Measurements from ENCODE around the gene SLC38A9.
"Not testable (repeated sequence)": the region's sequence is repeated elsewhere in the genome, so short reads cannot be mapped to it uniquely, and the experiment has no call there.

The SLC38A9 gene

DNA sequence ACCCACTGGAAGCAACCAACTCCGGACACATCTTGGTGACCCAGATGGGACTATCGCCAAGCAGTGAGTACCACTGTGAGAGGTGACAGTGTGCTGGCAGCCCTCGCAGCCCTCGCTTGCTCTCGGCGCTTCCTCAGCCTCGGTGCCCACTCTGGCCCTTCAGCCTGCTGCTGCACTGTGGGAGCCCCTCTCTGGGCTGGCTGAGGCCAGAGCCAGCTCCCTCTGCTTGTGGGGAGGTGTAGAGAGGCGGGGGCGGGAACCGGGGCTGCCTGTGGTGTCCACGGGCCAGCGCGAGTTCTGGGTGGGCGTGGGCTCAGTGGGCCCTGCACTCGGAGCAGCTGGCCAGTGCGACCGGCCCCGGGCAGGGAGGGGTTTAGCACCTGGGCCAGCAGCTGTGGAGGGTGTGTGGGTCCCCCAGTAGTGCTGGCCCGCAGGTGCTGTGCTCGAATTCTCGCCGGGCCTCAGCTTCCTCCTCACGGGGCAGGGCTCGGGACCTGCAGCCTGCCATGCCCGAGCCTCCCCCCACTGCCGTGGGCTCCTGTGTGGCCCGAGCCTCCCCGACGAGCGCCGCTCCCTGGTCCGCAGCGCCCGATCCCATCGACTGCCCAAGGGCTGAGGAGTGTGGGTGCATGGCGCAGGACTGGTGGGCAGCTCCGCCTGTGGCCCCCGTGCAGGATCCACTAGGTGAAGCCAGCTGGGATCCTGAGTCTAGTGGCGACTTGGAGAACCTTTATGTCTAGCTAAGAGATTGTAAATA, 98.8 kb downstream of the SLC38A9 start:
- no peaks in the 10 kb centered on the region for H3K79me2 ChIP-seq (ENCODE audit: control insufficient read depth, insufficient read depth, low read length, unreplicated experiment)

DNA sequence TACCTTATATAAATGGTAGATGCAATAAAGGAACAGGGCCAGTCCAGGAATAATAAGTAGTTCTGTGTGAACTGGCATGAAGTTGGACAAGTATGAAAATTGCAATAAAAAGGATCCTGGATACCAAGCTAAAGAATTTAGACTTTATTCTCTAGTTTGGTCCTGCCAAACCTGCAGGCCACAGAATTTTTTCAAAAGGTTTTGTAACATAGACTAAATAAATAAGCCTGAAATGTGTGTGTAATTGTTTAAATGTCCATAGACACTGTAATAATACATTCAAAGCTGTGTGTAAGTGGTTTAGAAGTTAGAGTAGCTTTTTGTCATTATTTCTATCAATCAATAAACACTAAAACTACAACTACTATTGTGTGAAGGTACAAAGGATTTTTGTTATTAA, 101.6 kb downstream of the SLC38A9 start:
- no peaks in the 10 kb centered on the region for H3K36me3 ChIP-seq (ENCODE audit: insufficient read depth, low read length)
- no peak overlapping the region for H3K27ac ChIP-seq (ENCODE audit: low read depth, low read length)
- H2AFZ ChIP-seq (ENCODE audit: low read length, unreplicated experiment), result no peak overlapping the region
- no peaks in the 10 kb centered on the region for H3K79me2 ChIP-seq (ENCODE audit: control insufficient read depth, insufficient read depth, low read length, unreplicated experiment)
- H3K27me3 ChIP-seq (ENCODE audit: insufficient read depth, low read length), result no peaks in the 10 kb centered on the region
- no peak overlapping the region for H3K4me3 ChIP-seq (ENCODE audit: low read depth, low read length)
- no peaks in the 10 kb centered on the region for H3K4me1 ChIP-seq (ENCODE audit: control insufficient read depth, insufficient read depth, low read length, unreplicated experiment)

More for the DNA sequence above, 98.8 kb downstream of the SLC38A9 start:
- Histone ChIP-seq H3K4me1 (ENCODE audit: control insufficient read depth, insufficient read depth, low read length, unreplicated experiment) (no peaks in the 10 kb centered on the region), H3K27ac (ENCODE audit: low read depth, low read length) (no peak overlapping the region), H3K4me3 (ENCODE audit: low read depth, low read length) (no peak overlapping the region), H2AFZ (ENCODE audit: low read length, unreplicated experiment) (no peak overlapping the region), H3K36me3 (ENCODE audit: insufficient read depth, low read length) (no peaks in the 10 kb centered on the region), H3K27me3 (ENCODE audit: insufficient read depth, low read length) (no peaks in the 10 kb centered on the region)

DNA sequence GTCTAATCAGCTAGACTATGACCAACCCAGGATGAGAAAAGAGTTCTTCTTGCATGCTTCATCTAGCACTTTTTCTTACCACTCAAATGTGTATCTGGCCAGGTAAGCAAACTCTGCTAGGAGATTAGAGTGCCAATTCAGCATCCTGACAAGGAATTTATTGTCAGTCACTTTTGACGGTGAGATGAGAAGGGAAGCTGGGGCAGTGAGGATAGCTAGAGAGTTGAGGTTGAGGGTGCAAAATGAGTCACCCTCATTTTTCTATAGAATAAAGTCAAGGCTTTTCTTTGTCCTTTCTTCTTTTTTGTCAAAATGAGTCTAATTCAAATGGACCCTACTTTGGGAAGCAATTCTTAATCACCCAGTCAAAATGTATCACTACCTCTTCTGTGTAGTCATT, 102.7 kb downstream of the SLC38A9 start:
- Histone ChIP-seq H3K27me3 (ENCODE audit: insufficient read depth, low read length) (no peaks in the 10 kb centered on the region), H3K36me3 (ENCODE audit: insufficient read depth, low read length) (no peaks in the 10 kb centered on the region), H3K79me2 (ENCODE audit: control insufficient read depth, insufficient read depth, low read length, unreplicated experiment) (no peaks in the 10 kb centered on the region), H2AFZ (ENCODE audit: low read length, unreplicated experiment) (no peak overlapping the region), H3K4me3 (ENCODE audit: low read depth, low read length) (no peak overlapping the region), H3K4me1 (ENCODE audit: control insufficient read depth, insufficient read depth, low read length, unreplicated experiment) (peaks cover 7% of the 10 kb centered on the region), H3K27ac (ENCODE audit: low read depth, low read length) (no peak overlapping the region)

DNA sequence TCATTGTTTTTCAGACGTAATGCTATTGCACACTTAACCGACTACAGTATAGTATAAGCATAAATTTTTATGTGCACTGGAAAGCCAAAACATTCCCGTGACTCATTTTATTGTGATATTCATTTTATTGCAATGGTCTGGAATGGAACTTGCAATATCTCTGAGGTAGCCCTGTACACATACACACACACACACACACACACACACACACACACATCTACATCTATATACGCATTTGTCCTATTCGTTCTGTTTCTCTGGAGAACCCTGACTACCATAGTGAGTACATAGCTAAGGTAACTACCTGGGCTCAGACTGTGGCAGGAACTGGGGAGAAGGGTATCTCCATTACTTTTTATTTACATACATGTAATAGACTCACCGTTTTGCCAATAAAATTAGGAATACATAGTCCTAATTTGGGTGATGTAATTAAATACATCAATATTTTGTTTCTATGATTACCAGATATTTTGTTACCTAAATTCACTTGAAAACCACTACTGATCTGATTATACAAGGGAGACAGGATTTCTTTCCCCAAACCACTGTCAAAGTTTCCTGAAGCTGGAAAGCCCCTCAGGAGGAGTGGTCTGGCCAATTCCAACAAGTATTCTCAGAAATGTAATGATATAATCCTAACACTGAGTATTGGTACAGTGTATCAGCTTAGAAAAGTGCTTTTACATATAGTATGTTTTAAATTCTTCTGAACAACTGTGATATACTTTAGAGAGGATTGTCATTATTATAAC, 103.4 kb downstream of the SLC38A9 start:
- Histone ChIP-seq H2AFZ (ENCODE audit: low read length, unreplicated experiment) (no peak overlapping the region), H3K4me3 (ENCODE audit: low read depth, low read length) (no peak overlapping the region), H3K36me3 (ENCODE audit: insufficient read depth, low read length) (no peaks in the 10 kb centered on the region), H3K27ac (ENCODE audit: low read depth, low read length) (no peak overlapping the region), H3K79me2 (ENCODE audit: control insufficient read depth, insufficient read depth, low read length, unreplicated experiment) (no peaks in the 10 kb centered on the region), H3K27me3 (ENCODE audit: insufficient read depth, low read length) (no peaks in the 10 kb centered on the region), H3K4me1 (ENCODE audit: control insufficient read depth, insufficient read depth, low read length, unreplicated experiment) (peaks cover 14% of the 10 kb centered on the region)

DNA sequence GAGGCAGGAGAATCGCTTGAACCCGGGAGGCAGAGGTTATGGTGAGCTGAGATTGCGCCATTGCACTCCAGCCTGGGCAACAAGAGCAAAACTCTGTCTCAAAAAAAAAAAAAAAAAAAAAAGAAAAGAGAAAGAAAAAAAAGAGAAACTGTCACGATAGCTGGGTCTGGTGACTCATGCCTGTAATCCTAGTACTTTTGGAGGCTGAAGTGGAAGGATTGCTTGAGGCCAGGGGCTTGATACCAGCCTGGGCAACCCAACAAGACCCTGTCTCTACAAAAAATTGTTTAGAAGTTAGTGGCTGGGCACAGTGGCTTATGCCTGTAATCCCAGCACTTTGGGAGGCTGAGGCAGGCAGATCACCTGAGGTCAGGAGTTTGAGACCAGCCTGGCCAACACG, 104.8 kb downstream of the SLC38A9 start:
- H3K27me3 ChIP-seq (ENCODE audit: insufficient read depth, low read length); H3K36me3 ChIP-seq (ENCODE audit: insufficient read depth, low read length); H3K4me3 ChIP-seq (ENCODE audit: low read depth, low read length); H2AFZ ChIP-seq (ENCODE audit: low read length, unreplicated experiment); H3K27ac ChIP-seq (ENCODE audit: low read depth, low read length); H3K79me2 ChIP-seq (ENCODE audit: control insufficient read depth, insufficient read depth, low read length, unreplicated experiment): not testable (repeated sequence)
- H3K4me1 ChIP-seq (ENCODE audit: control insufficient read depth, insufficient read depth, low read length, unreplicated experiment), result peaks cover 28% of the 10 kb centered on the region

DNA sequence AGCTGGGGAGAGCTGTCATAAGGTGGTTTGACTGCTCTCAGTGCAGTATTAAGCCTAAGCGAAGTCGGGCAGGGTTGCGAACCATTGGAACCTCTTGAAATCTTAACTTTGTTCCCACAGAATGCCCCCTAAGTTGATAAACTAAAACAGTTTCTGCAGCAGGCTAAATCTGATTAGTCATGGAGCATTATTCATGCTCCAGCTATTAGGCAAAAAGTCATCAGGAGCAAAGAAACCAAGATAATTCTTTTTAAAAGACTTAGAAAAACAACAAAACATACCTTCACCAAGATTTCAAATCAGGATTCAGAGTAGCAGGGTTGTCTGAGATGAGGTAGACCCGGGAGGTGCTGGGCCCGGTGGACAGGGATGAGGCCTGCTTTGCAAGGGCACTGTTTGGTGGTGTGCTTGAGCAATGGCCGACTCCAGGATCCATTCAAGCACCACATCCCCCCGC, 107.5 kb downstream of the SLC38A9 start:
- Histone ChIP-seq H3K79me2 (ENCODE audit: control insufficient read depth, insufficient read depth, low read length, unreplicated experiment) (no peaks in the 10 kb centered on the region), H3K36me3 (ENCODE audit: insufficient read depth, low read length) (no peaks in the 10 kb centered on the region), H3K4me3 (ENCODE audit: low read depth, low read length) (peak overlapping the region; percentile 4; the same call in 1 of the 2 replicates), H2AFZ (ENCODE audit: low read length, unreplicated experiment) (peak overlapping the region; percentile 96), H3K4me1 (ENCODE audit: control insufficient read depth, insufficient read depth, low read length, unreplicated experiment) (peaks cover 55% of the 10 kb centered on the region), H3K27ac (ENCODE audit: low read depth, low read length) (peak overlapping the region; percentile 99), H3K27me3 (ENCODE audit: insufficient read depth, low read length) (no peaks in the 10 kb centered on the region)

DNA sequence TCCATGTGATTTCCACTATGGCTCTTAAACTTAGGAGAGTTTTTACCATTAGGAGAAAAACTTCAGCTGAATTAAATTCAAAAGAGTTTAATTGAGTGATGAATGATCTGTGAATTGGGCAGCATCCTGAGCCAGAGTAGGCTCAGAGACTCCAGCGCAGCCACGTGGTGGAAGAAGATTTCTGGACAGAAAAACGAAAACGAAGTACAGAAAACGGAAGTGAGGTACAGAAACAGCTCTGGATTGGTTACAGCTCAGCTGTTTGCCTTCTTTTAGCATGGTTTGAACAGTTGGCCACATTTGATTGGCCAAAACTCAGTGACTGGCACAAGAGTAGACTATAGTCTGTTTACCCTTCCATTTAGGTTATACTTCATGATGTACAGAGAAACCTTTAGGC, 108.2 kb downstream of the SLC38A9 start:
- Histone ChIP-seq H3K36me3 (ENCODE audit: insufficient read depth, low read length) (no peaks in the 10 kb centered on the region), H2AFZ (ENCODE audit: low read length, unreplicated experiment) (peak overlapping the region; percentile 96), H3K27me3 (ENCODE audit: insufficient read depth, low read length) (no peaks in the 10 kb centered on the region), H3K4me1 (ENCODE audit: control insufficient read depth, insufficient read depth, low read length, unreplicated experiment) (peaks cover 60% of the 10 kb centered on the region), H3K27ac (ENCODE audit: low read depth, low read length) (peak overlapping the region; percentile 99), H3K79me2 (ENCODE audit: control insufficient read depth, insufficient read depth, low read length, unreplicated experiment) (no peaks in the 10 kb centered on the region), H3K4me3 (ENCODE audit: low read depth, low read length) (peak overlapping the region; percentile 10; the same call in 1 of the 2 replicates)

DNA sequence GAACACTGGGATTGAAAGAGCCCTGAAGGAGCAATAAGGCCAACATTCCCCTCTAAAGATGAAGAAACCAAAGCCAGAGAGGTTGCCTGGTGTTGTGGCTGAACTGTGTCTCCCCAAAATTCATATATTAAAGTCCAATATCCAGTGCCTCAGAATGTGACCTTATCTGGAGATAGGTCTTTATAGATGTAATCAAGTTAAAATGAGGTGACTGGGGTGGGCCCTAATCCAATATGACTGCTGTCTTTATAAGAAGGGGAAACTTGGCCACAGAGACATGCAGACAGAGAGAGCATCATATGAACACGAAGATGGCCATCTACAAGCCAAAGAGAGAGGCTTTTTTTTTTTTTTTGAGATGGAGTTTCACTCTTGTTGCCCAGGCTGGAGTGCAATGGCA, 110.5 kb downstream of the SLC38A9 start:
- Histone ChIP-seq H3K36me3 (ENCODE audit: insufficient read depth, low read length) (no peaks in the 10 kb centered on the region), H3K27ac (ENCODE audit: low read depth, low read length) (peak overlapping the region; percentile 99), H2AFZ (ENCODE audit: low read length, unreplicated experiment) (no peak overlapping the region), H3K4me3 (ENCODE audit: low read depth, low read length) (no peak overlapping the region), H3K79me2 (ENCODE audit: control insufficient read depth, insufficient read depth, low read length, unreplicated experiment) (no peaks in the 10 kb centered on the region), H3K27me3 (ENCODE audit: insufficient read depth, low read length) (no peaks in the 10 kb centered on the region), H3K4me1 (ENCODE audit: control insufficient read depth, insufficient read depth, low read length, unreplicated experiment) (peaks cover 74% of the 10 kb centered on the region)

DNA sequence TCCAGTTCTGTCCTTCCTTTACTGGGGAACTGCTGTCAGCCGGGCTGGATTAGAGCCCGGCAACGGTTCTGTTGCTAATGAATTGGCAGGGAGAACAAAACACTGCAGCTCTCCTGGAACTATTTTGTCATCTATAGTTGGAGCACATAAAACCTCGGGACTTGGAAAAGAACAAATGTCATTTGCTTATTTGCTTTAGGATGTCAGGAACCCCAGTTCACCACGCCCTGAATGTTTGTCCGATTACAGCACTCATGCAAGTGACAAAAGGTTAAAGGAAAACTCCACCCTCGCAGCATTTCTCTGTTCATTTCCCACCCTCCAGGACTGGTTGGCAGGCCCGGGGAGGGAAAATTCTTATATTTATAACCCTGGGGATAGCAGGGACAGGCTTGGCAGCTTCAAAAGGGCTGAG, 110.9 kb downstream of the SLC38A9 start:
- Histone ChIP-seq H3K4me3 (ENCODE audit: low read depth, low read length) (no peak overlapping the region), H3K79me2 (ENCODE audit: control insufficient read depth, insufficient read depth, low read length, unreplicated experiment) (no peaks in the 10 kb centered on the region), H2AFZ (ENCODE audit: low read length, unreplicated experiment) (no peak overlapping the region), H3K4me1 (ENCODE audit: control insufficient read depth, insufficient read depth, low read length, unreplicated experiment) (peaks cover 74% of the 10 kb centered on the region), H3K27ac (ENCODE audit: low read depth, low read length) (peak overlapping the region; percentile 99), H3K36me3 (ENCODE audit: insufficient read depth, low read length) (no peaks in the 10 kb centered on the region), H3K27me3 (ENCODE audit: insufficient read depth, low read length) (no peaks in the 10 kb centered on the region)

DNA sequence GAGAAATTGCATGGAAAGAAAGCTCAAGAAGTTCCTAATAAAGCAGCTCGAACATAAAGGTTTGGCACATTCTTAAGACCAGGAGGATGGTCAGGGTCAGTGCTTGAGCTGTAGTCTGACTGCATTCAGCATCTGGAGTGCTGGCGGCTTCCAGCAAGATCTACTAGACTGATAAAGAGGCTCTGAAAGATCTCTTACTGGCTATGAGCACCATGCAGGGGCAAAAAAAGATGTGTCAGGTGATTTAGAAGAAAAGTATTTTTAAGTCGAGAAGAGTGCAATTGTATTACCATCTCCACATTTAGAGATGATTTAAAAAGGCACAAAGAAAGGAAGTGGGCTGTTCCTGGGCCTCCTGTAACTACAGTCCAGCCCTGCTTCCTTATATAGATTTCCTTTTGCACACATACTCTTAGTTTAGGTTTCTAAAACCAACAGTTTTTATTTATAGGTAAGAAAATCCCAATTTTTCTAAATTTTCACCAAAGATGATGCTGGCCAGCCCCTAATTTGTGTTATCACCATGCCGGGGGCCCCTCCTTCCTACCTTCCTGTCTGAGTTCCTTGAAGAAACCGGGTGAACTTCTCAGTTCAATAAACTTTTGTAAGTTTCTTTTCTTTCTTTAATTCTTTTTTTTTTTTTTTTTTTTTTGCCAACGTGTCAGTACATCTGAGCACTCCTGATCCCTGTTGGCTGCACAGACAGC, 111.5 kb downstream of the SLC38A9 start:
- Histone ChIP-seq H2AFZ (ENCODE audit: low read length, unreplicated experiment) (peak overlapping the region; percentile 79), H3K4me3 (ENCODE audit: low read depth, low read length) (peak overlapping the region; percentile 31)

More for the DNA sequence above, 111.5 kb downstream of the SLC38A9 start:
- H3K27me3 ChIP-seq (ENCODE audit: insufficient read depth, low read length), result no peaks in the 10 kb centered on the region
- H3K36me3 ChIP-seq (ENCODE audit: insufficient read depth, low read length), result no peaks in the 10 kb centered on the region
- H3K79me2 ChIP-seq (ENCODE audit: control insufficient read depth, insufficient read depth, low read length, unreplicated experiment), result no peaks in the 10 kb centered on the region
- H3K27ac ChIP-seq (ENCODE audit: low read depth, low read length), result peak overlapping the region; percentile 99
- peaks cover 74% of the 10 kb centered on the region for H3K4me1 ChIP-seq (ENCODE audit: control insufficient read depth, insufficient read depth, low read length, unreplicated experiment)

All from ACC112 (cell line).